GM20000 (cell line): ENCODE results near the gene CASP5.

Experiments
- DNase-seq: peaks from one replicate; pipeline ENCODE4 v3.0.0; 2012; ENCODE audit warnings: low spot score
- TF ChIP-seq, protein P1 (sequence below): IDR thresholded peaks from 2 replicates; pipeline ENCODE4 v1.5.1; 2012; ENCODE audit warnings: mild to moderate bottlenecking, control low read depth; ENCODE audit errors: extremely low read depth, missing control alignments

Gene CASP5

GRCh38 chr11:104965735-104966134 lies 57.2 kb downstream of the CASP5 start:
- TF ChIP-seq, protein P1, sequence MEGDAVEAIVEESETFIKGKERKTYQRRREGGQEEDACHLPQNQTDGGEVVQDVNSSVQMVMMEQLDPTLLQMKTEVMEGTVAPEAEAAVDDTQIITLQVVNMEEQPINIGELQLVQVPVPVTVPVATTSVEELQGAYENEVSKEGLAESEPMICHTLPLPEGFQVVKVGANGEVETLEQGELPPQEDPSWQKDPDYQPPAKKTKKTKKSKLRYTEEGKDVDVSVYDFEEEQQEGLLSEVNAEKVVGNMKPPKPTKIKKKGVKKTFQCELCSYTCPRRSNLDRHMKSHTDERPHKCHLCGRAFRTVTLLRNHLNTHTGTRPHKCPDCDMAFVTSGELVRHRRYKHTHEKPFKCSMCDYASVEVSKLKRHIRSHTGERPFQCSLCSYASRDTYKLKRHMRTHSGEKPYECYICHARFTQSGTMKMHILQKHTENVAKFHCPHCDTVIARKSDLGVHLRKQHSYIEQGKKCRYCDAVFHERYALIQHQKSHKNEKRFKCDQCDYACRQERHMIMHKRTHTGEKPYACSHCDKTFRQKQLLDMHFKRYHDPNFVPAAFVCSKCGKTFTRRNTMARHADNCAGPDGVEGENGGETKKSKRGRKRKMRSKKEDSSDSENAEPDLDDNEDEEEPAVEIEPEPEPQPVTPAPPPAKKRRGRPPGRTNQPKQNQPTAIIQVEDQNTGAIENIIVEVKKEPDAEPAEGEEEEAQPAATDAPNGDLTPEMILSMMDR, result no peak

DNA sequence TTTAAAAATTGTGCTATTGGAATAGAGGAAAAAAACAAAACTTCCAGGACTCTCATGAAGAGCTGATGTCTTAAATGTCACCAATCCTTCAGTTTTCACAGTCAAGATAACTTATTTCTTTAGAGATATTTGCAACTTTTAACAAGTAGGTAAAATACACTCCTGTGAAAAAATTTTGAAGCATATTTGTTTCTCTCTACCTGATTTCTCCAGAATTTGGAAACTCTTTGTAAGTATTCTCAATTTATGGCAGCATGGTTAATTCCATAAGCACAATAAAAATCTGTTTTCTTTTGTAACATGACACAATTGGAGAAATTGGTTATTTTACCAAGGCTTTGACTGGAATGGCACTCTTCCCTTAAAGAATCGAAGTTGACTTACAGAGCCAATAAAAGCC lies 58.7 kb downstream of the CASP5 start:
- TF ChIP-seq, protein P1, result no peak
- no peak for DNase-seq

More at GRCh38 chr11:104965735-104966134, 57.2 kb downstream of the CASP5 start:
- DNase-seq, result no peak

DNA sequence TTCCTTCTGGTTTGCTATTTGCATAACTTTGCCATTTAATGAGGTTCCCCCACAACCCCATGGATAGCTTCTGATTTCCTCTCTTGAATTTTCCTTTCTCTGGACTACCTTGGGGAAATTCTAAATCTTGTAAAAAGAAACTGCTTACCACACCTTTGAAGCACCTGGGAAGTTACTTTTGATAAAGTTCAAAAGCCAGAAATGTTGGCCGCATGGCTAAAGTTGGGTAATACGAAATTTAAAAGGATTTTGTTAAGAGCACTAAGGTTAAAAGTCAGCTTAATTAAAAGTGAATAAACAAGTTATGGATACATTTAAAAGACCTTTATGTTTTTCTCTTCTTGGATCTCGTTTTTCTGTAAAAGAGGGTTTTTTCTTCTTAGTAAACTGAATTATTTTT lies 60.1 kb downstream of the CASP5 start:
- TF ChIP-seq, protein P1, result no peak
- no peak for DNase-seq

GRCh38 chr11:104957280-104957679 lies 65.7 kb downstream of the CASP5 start:
- no peak for DNase-seq
- TF ChIP-seq, protein P1, result no peak

- TF ChIP-seq, protein P1, result no peak
Measured at GRCh38 chr11:104956528-104956927, 66.4 kb downstream of the CASP5 start.

GRCh38 chr11:104946907-104947306 lies 76.1 kb downstream of the CASP5 start:
- TF ChIP-seq, protein P1, result peak; percentile 49
- peak; percentile 42 for DNase-seq

More at GRCh38 chr11:104956528-104956927, 66.4 kb downstream of the CASP5 start:
- DNase-seq, result no peak
